Central memory CD8-positive, alpha-beta T cell (primary cell): ENCODE results near the gene INPP4B.
"Not testable (repeated sequence)": the region's sequence is repeated elsewhere in the genome, so short reads cannot be mapped to it uniquely, and the experiment has no call there.

Experiments used
- ATAC-seq: fragments of 150-1000 bp; cut with Tn5 transposase; replicated peaks from 2 replicates; pipeline ENCODE4 v1.10.0; 2022; ENCODE audit warnings: mild to moderate bottlenecking, moderate FRiP score, moderate number of reproducible peaks; ENCODE audit not compliant: poor library complexity, severe bottlenecking; ENCODE audit errors: extremely low read depth
- DNase-seq, 2 donors: peaks; one replicate each; pipeline ENCODE4 v3.0.0; 2021; ENCODE audit warnings: low spot score in 2 of 2
- H3K27ac Mint-ChIP-seq: one replicate; pipeline ENCODE4 v1.8.0; 2022; ENCODE audit warnings: low read depth, mild to moderate bottlenecking, moderate library complexity, mixed read lengths
- H3K27me3 Mint-ChIP-seq: one replicate; pipeline ENCODE4 v1.8.0; 2022; ENCODE audit warnings: mixed read lengths
- H3K36me3 Mint-ChIP-seq: one replicate; pipeline ENCODE4 v1.8.0; 2022; ENCODE audit warnings: mild to moderate bottlenecking, moderate library complexity, mixed read lengths; ENCODE audit not compliant: insufficient read depth
- H3K4me1 Mint-ChIP-seq: one replicate; pipeline ENCODE4 v1.8.0; 2022; ENCODE audit warnings: mixed read lengths
- H3K4me3 Mint-ChIP-seq: one replicate; pipeline ENCODE4 v1.8.0; 2022; ENCODE audit warnings: mild to moderate bottlenecking, moderate library complexity, mixed read lengths
- H3K9me3 Mint-ChIP-seq: one replicate; pipeline ENCODE4 v1.8.0; 2022; ENCODE audit warnings: mixed read lengths

Gene INPP4B

GRCh38 chr4:142402156-142402555 is 443.9 kb downstream of the INPP4B start:
- DNase-seq (no peak), ATAC-seq (no peak)
- peaks cover 22% of the 10 kb centered on the region for H3K36me3 Mint-ChIP-seq
- peaks cover 64% of the 10 kb centered on the region for H3K4me1 Mint-ChIP-seq
- H3K27me3 Mint-ChIP-seq = no peaks in the 10 kb centered on the region
- peak overlapping the region; percentile 83 for H3K4me3 Mint-ChIP-seq
- H3K27ac Mint-ChIP-seq = peak overlapping the region; percentile 90
- H3K9me3 Mint-ChIP-seq = no peaks in the 10 kb centered on the region

- peaks cover 72% of the 10 kb centered on the region for H3K4me1 Mint-ChIP-seq
- not testable (repeated sequence) for H3K9me3 Mint-ChIP-seq, DNase-seq, H3K27me3 Mint-ChIP-seq, ATAC-seq
- H3K36me3 Mint-ChIP-seq = peaks cover 11% of the 10 kb centered on the region
- H3K4me3 Mint-ChIP-seq = peak overlapping the region; percentile 58
- peak overlapping the region; percentile 69 for H3K27ac Mint-ChIP-seq
Observed at GRCh38 chr4:142397364-142397991, 448.6 kb downstream of the INPP4B start.

GRCh38 chr4:142396279-142396678 is 449.8 kb downstream of the INPP4B start:
- H3K27ac Mint-ChIP-seq = peak overlapping the region; percentile 69
- H3K9me3 Mint-ChIP-seq = no peaks in the 10 kb centered on the region
- DNase-seq = no peak
- H3K36me3 Mint-ChIP-seq = peaks cover 11% of the 10 kb centered on the region
- no peaks in the 10 kb centered on the region for H3K27me3 Mint-ChIP-seq
- peaks cover 67% of the 10 kb centered on the region for H3K4me1 Mint-ChIP-seq
- peak overlapping the region; percentile 58 for H3K4me3 Mint-ChIP-seq
- no peak for ATAC-seq

- ATAC-seq (no peak), DNase-seq (no peak)
- peaks cover 4% of the 10 kb centered on the region for H3K36me3 Mint-ChIP-seq
- H3K27ac Mint-ChIP-seq = no peak overlapping the region
- peaks cover 55% of the 10 kb centered on the region for H3K4me1 Mint-ChIP-seq
- H3K9me3 Mint-ChIP-seq = no peaks in the 10 kb centered on the region
- peak overlapping the region; percentile 16 for H3K4me3 Mint-ChIP-seq
- H3K27me3 Mint-ChIP-seq = no peaks in the 10 kb centered on the region
Observed at GRCh38 chr4:142393127-142393526, 453.0 kb downstream of the INPP4B start.

- no peak for ATAC-seq
- Mint-ChIP-seq H3K27me3 (no peaks in the 10 kb centered on the region), H3K36me3 (peaks cover 8% of the 10 kb centered on the region), H3K4me3 (peak overlapping the region; percentile 63), H3K9me3 (no peaks in the 10 kb centered on the region), H3K4me1 (peaks cover 49% of the 10 kb centered on the region), H3K27ac (peak overlapping the region; percentile 83)
- no peak for DNase-seq
Observed at GRCh38 chr4:142386856-142387255, 459.2 kb downstream of the INPP4B start.

- H3K36me3 Mint-ChIP-seq = peaks cover 8% of the 10 kb centered on the region
- peak overlapping the region; percentile 63 for H3K4me3 Mint-ChIP-seq
- DNase-seq = no peak
- H3K27ac Mint-ChIP-seq = peak overlapping the region; percentile 83
- H3K4me1 Mint-ChIP-seq = peaks cover 49% of the 10 kb centered on the region
- no peaks in the 10 kb centered on the region for H3K27me3 Mint-ChIP-seq
- ATAC-seq = no peak
- H3K9me3 Mint-ChIP-seq = no peaks in the 10 kb centered on the region
Observed at GRCh38 chr4:142386449-142386848, 459.7 kb downstream of the INPP4B start.

- H3K4me3 Mint-ChIP-seq = peak overlapping the region; percentile 38
- H3K9me3 Mint-ChIP-seq = no peaks in the 10 kb centered on the region
- H3K36me3 Mint-ChIP-seq = peaks cover 8% of the 10 kb centered on the region
- H3K27ac Mint-ChIP-seq = peak overlapping the region; percentile 36
- DNase-seq (no peak), ATAC-seq (no peak)
- peaks cover 52% of the 10 kb centered on the region for H3K4me1 Mint-ChIP-seq
- H3K27me3 Mint-ChIP-seq = no peaks in the 10 kb centered on the region
Observed at GRCh38 chr4:142383800-142384470, 462.2 kb downstream of the INPP4B start.

- Mint-ChIP-seq H3K9me3 (no peaks in the 10 kb centered on the region), H3K4me1 (peaks cover 50% of the 10 kb centered on the region), H3K36me3 (peaks cover 8% of the 10 kb centered on the region), H3K4me3 (peak overlapping the region; percentile 38), H3K27me3 (no peaks in the 10 kb centered on the region), H3K27ac (peak overlapping the region; percentile 36)
- DNase-seq (no peak), ATAC-seq (no peak)
Observed at GRCh38 chr4:142383354-142383753, 462.7 kb downstream of the INPP4B start.

GRCh38 chr4:142380052-142380602 is 466.0 kb downstream of the INPP4B start:
- H3K4me1 Mint-ChIP-seq = peaks cover 54% of the 10 kb centered on the region
- H3K27me3 Mint-ChIP-seq = no peaks in the 10 kb centered on the region
- H3K27ac Mint-ChIP-seq = peak overlapping the region; percentile 58
- ATAC-seq = no peak
- H3K9me3 Mint-ChIP-seq = no peaks in the 10 kb centered on the region
- DNase-seq = no peak
- peaks cover 6% of the 10 kb centered on the region for H3K36me3 Mint-ChIP-seq
- no peak overlapping the region for H3K4me3 Mint-ChIP-seq

GRCh38 chr4:142379277-142380051 is 466.6 kb downstream of the INPP4B start:
- ATAC-seq = no peak
- no peak for DNase-seq
- H3K4me3 Mint-ChIP-seq = no peak overlapping the region
- peaks cover 55% of the 10 kb centered on the region for H3K4me1 Mint-ChIP-seq
- H3K36me3 Mint-ChIP-seq = peaks cover 7% of the 10 kb centered on the region
- no peaks in the 10 kb centered on the region for H3K9me3 Mint-ChIP-seq
- H3K27me3 Mint-ChIP-seq = no peaks in the 10 kb centered on the region
- peak overlapping the region; percentile 58 for H3K27ac Mint-ChIP-seq

GRCh38 chr4:142378179-142378578 is 467.9 kb downstream of the INPP4B start:
- H3K4me1 Mint-ChIP-seq = peaks cover 52% of the 10 kb centered on the region
- ATAC-seq (no peak), DNase-seq (no peak)
- H3K27ac Mint-ChIP-seq = peak overlapping the region; percentile 62
- no peaks in the 10 kb centered on the region for H3K27me3 Mint-ChIP-seq
- no peaks in the 10 kb centered on the region for H3K9me3 Mint-ChIP-seq
- peaks cover 3% of the 10 kb centered on the region for H3K36me3 Mint-ChIP-seq
- peak overlapping the region; percentile 56 for H3K4me3 Mint-ChIP-seq

- Mint-ChIP-seq H3K4me1 (peaks cover 56% of the 10 kb centered on the region), H3K36me3 (peaks cover 1% of the 10 kb centered on the region), H3K27ac (peak overlapping the region; percentile 62), H3K9me3 (no peaks in the 10 kb centered on the region), H3K27me3 (no peaks in the 10 kb centered on the region), H3K4me3 (peak overlapping the region; percentile 56)
- ATAC-seq = peak; percentile 49
- DNase-seq = no peak
Observed at GRCh38 chr4:142377342-142378091, 468.6 kb downstream of the INPP4B start.
